Stimulated activated CD4-positive, alpha-beta T cell treated with anti-CD3 and anti-CD28 coated beads, Interleukin-4, amount 100 ng/mL, for 1 hour (primary cell): ENCODE results near the gene HSD3B7.
A peak's percentile ranks its signal among the peaks of the same experiment; 100 is the strongest.
"Not testable (repeated sequence)": the region's sequence is repeated elsewhere in the genome, so short reads cannot be mapped to it uniquely, and the experiment has no call there.

Experiments used
- DNase-seq: peaks from one replicate; pipeline ENCODE4 v3.0.0-alpha.2; 2020

The HSD3B7 gene

DNA sequence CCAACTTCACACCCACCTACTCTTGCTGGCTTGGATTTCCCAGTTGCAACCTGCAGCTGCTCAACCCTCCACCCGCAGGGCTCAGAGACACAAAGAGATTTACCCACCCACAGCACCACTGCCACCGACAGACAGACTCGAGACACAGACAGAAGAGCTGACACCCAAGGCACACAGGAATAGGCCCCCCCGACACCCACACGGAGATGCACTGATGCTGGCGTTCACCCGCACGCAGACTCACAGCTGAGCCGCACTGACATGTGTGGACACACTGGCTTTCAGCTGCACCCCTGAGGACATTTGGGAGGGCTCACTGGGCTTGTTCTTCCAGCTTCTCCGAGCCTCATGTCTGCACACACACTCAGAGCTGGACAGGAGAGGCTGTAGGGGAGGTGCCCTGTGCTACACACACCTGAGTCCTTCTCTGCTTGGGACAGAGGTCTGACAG, 17.3 kb downstream of the HSD3B7 start:
- no peak for DNase-seq

DNA sequence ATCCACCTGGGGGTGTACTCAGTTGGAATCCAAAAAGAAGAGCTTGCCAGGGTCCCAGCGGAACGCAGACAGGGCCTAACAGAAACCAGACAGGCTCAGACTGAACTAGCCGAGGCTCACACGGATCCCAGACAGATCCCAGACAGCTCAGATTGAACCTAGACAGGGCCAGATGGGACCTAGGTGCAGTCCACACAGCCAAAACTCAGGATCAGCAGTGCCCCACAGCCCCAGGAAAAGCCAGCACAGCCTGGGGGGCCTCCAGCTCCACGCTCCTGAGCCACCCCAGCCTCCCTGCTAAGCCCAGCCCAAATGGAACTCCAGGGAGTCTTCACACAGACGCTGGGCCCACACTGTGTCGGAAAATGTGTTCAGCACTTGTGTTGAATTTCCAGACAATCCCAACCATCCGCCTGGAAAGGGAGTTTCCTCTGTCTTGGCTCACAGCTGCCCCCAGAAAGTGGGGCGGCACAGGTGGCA, 17.9 kb downstream of the HSD3B7 start:
- no peak for DNase-seq

GRCh38 chr16:31003744-31004143, 18.7 kb downstream of the HSD3B7 start:
- no peak for DNase-seq

GRCh38 chr16:31004658-31005057, 19.7 kb downstream of the HSD3B7 start:
- no peak for DNase-seq

GRCh38 chr16:31005350-31006085, 20.5 kb downstream of the HSD3B7 start:
- no peak for DNase-seq

DNA sequence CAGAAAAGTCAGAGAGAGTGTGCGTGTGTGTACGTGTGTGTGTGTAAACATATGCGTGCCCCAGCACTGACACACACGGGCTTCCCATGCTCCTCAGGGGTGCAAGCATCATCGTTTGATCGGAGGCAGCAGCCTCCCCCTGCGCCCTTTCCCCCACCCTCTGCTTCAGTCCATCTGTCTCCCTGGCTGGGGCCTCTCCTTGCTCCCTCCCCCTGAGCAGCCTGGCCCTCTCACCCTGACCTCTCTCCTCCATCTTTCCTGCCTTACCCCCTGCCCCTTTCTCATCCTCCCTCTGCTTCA, 21.0 kb downstream of the HSD3B7 start:
- DNase-seq = no peak

GRCh38 chr16:31006589-31006988, 21.6 kb downstream of the HSD3B7 start:
- DNase-seq = no peak

DNA sequence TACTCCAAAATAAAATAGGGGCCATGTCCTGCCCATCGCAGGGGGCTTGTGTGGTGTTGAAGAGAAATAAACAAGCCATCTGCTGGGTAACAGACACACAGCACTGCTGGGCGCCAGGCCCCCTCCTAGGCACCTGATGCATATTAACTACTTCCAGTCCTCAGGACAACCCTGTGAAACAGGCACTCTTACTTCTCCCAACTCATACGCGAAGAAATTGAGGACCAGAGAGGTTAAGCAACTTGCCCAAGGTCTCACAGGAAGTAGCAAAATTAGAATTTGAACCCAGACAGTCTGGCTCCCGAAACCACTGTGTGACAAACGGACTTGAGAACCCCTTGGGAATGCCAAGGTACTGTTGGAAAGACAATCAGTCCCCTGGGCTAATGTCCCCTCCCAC, 22.7 kb downstream of the HSD3B7 start:
- DNase-seq = no peak

DNA sequence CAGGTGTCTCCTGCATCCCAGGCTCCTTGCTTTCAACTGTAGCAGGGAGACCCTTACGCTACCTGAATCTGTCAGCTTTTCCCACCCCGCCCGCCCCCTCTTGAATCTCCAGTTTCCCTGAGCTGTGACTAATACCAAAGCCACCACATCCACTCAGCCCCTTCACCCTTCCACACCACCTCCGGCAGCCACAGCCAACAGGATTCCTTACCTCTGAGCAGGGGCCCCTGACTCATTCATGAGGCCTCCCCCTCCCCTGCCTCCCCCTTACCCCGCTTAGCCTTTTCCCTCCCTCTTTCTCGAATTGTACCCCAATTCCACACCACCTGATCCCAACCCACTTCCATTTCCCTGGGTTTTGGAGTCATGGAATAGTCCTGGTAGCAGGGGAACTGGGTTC, 23.1 kb downstream of the HSD3B7 start:
- DNase-seq = no peak

GRCh38 chr16:31008551-31008950, 23.5 kb downstream of the HSD3B7 start:
- no peak for DNase-seq

- no peak for DNase-seq
Measured at GRCh38 chr16:31009120-31009519, 24.1 kb downstream of the HSD3B7 start.

DNA sequence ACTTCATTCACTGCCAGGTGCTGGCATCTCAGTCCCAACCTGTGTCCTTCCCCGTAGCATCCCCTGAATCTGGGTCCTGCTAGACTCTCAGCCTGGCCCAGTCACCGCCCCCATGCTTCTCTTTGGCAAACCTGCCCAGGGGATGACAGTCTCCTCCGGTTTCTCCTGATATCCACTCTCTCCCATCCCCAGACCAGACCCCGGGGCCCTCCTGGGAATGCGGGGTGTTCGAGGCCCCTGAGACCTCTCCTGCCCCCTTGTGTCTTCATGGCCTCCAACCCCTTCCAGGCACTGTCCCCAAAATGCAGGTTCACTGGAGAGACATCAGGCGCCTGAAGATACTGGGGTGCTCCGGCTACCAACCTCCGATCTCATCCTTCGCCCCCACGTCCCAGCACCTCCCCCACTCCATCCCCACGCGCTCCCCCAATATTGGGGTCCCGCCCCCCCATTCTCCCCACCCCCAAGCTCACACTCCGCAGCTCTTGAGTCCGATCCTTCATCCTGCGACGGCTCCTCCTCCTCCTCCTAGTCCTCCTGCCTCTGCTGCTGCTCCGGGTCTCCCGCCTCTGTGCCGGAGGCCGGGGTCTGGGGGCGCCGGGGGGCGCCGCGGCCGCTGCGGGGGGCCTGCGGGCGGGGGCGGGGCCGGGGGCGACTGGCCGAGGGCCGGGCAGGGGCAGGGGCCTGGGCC, 25.0 kb downstream of the HSD3B7 start:
- no peak for DNase-seq

GRCh38 chr16:31010585-31011325, 25.7 kb downstream of the HSD3B7 start, which contains the start of gene STX1B:
Gene STX1B, minus strand, starts transcription at chr16:31010638. Its CDS starts 242 bp downstream, at chr16:31010396.
- peak; percentile 63 for DNase-seq

GRCh38 chr16:31011815-31012214, 26.8 kb downstream of the HSD3B7 start:
- not testable (repeated sequence) for DNase-seq

DNA sequence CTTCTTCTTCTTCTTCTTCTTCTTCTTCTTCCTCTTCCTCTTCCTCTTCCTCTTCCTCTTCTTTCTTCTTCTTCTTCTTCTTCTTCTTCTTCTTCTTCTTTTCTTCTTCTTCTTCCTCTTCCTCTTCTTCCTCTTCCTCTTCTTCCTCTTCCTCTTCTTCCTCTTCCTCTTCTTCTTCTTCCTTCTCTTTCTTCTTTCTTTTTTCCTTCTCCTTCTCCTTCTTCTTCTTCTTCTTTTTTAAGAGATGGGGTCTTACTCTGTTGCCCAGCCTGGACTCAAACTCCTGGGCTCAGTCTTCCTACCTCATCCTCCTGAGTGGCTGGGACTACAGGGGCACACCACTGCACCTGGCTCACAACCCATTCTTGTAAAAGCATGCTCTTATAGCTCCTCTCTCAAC, 28.3 kb downstream of the HSD3B7 start:
- not testable (repeated sequence) for DNase-seq

- no peak for DNase-seq
Measured at GRCh38 chr16:31016018-31016417, 31.0 kb downstream of the HSD3B7 start.

DNA sequence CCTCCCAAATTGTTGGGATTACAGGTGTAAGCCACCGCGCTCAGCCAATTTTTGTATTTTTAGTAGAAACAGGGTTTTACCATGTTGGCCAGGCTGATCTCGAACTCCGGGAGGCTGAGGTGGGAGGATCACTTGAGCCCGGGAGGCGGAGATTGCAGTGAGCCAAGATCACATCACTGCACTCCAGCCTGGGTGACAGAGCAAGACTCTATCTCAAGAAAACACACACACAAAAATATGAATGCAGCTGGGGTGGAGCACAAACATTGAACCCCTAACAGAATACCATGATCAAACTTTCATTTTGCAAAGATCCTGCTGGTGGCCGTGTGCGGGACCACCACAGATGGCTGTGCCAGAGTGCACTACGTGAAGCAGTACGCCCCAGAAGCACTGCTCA, 32.7 kb downstream of the HSD3B7 start:
- DNase-seq = not testable (repeated sequence)

GRCh38 chr16:31020536-31020935, 35.5 kb downstream of the HSD3B7 start:
- DNase-seq = no peak

GRCh38 chr16:31022544-31023251, 37.7 kb downstream of the HSD3B7 start:
- no peak for DNase-seq

DNA sequence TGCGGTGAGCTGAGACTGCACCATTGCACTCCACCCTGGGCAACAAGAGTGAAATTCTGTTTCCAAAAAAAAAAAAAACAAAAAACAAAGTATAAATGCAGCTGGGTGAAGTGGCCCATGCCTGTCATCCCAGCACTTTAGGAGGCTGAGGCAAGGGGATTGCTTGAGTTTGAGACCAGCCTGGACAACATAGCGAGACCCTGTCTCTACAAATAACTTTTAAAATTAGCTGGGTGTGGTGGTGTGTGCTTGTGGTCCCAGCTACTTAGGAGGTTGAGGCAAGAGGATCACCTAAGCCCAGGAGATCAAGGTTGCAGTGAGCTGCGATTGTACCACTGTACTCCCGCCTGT, 38.2 kb downstream of the HSD3B7 start:
- DNase-seq = no peak

GRCh38 chr16:31023627-31024226, 38.7 kb downstream of the HSD3B7 start:
- no peak for DNase-seq

DNA sequence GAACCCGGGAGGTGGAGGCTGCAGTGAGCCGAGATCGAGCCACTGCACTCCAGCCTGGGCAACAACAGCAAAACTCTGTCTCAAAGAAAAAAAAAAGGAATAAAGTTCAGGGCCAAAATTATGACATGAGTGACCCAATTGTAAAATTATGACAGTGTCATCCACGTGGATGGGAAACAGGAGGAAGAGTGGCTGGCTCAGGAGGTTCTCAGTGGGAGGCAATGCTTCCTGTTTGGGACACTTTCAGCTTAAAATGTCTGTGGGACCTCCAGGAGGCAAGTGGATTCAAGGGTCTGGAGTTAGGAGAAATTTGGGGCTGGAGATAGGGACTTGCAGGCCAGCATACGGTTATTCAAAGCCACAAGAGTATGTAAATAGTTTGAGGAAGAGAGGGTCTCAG, 40.3 kb downstream of the HSD3B7 start:
- DNase-seq = no peak

- DNase-seq = no peak
Measured at GRCh38 chr16:31029272-31029671, 44.3 kb downstream of the HSD3B7 start.
